ENCODE measurements around the gene ATG7.
"Not testable (repeated sequence)": the region's sequence is repeated elsewhere in the genome, so short reads cannot be mapped to it uniquely, and the experiment has no call there.

ATG7 gene

GRCh38 chr3:11568503-11569155 is 296.4 kb downstream of the ATG7 start:
- peak; percentile 85 for DNase-seq (ENCODE audit: low read depth)
- H3K4me3 ChIP-seq (ENCODE audit: low read length), result peak overlapping the region; percentile 39
- TF ChIP-seq CTCF (conservative IDR thresholded peaks at IDR 0.05; ENCODE audit: low read depth, low read length), result no peak

DNA sequence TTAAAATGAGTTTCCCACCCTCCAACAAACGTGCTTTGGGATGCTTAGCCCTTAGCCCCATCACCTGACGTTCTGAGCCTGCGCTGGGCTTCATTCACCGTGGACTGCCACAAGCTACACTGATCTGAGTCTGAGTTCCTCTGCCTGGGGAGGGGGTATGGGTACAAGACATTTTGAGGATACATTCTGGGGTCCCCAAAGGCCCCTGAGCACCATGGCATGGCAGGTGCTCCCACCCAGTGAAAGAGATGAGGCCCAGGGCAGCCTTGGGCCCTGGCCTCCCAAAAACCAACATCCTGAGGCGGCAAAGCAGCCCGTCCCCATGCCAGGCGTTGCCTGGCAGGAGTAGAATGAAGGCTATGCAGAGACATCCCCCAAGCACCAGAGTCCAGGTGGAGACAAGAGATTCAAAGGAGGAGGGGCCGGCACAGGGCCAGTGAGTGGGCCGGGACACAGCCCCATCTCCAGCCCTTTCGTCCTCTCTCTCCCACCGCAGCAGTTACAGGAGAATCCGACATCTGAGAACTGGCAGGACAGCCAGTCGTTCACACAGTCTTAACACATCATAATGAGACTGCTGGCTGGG is 297.1 kb downstream of the ATG7 start:
- no peak for DNase-seq (ENCODE audit: low read depth)
- peak overlapping the region; percentile 39 for H3K4me3 ChIP-seq (ENCODE audit: low read length)
- no peak for TF ChIP-seq CTCF (conservative IDR thresholded peaks at IDR 0.05; ENCODE audit: low read depth, low read length)

DNA sequence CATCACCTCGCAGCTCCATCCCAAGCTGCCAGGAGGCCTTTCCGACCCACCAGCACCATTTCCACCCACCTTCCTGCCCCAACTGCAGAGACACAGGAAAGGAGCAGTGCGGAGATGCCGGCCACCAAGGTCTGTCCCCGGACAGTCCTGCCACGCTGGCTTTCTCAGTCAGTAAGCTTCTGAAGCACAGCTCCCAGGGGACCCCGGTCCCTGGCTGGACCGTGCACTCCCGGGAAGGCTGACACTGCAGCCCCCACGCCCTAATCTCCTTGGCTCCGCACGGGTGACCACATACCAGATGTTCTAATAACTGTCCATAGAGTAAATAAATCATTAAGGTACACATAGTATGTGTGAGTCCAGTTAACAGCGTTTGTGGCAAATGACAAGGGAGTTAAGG is 298.1 kb downstream of the ATG7 start:
- TF ChIP-seq CTCF (conservative IDR thresholded peaks at IDR 0.05; ENCODE audit: low read depth, low read length), result no peak
- H3K4me3 ChIP-seq (ENCODE audit: low read length), result no peak overlapping the region
- DNase-seq (ENCODE audit: low read depth), result no peak

DNA sequence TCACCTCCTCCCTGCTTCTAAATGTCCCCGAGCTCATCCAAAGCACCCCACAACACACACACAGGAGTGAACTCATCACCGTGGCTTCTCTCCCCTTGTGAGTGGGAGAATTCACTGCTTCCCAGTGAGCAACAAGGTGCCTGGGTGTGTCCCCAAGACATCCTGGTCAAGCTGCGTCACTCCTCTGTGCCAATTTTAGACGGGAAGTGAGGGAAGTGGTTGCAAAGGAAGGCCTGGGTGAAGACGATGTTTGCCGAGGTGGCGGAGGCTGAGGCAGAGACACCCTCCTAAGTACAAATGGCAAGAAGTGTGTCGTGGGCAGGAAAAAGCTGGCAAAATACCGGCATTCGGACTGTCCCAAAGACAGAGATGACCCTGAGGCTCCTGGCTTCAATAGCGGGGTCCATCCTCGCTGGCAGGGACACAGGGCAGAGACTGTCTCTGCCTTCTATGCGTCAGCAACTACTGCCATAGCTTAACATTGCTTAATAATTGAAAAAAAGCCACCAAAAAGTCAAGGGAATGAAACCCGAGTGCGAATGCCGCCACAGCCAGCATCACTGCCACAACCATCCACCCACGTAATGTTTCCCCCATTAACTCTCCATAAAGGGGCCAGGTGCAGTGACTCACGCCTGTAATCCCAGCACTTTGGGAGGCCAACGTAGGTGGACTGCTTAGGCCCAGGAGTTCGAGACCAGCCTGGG is 298.7 kb downstream of the ATG7 start:
- no peak for DNase-seq (ENCODE audit: low read depth)
- H3K4me3 ChIP-seq (ENCODE audit: low read length), result no peak overlapping the region
- TF ChIP-seq CTCF (conservative IDR thresholded peaks at IDR 0.05; ENCODE audit: low read depth, low read length), result no peak

DNA sequence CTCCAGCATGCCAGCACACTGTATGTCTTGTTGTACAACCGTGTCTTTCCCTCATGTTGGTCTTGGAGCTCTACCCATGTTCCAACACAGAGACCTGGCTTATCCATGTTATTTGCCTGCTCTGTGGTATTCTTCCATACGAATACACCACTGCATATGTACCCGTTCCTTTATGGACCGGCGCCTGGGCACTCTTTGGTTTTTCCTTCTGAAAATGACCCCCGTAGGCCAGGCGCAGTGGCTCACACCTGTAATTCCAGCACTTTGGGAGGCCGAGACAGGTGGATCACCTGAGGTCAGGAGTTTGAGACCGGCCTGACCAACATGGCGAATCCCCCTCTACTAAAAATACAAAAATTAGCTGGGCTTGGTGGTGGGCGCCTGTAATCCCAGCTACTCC is 300.5 kb downstream of the ATG7 start:
- H3K4me3 ChIP-seq (ENCODE audit: low read length); DNase-seq (ENCODE audit: low read depth): not testable (repeated sequence)

GRCh38 chr3:11574981-11575669 is 302.9 kb downstream of the ATG7 start:
- no peak for TF ChIP-seq CTCF (conservative IDR thresholded peaks at IDR 0.05; ENCODE audit: low read depth, low read length)
- H3K4me3 ChIP-seq (ENCODE audit: low read length), result no peak overlapping the region
- no peak for DNase-seq (ENCODE audit: low read depth)

DNA sequence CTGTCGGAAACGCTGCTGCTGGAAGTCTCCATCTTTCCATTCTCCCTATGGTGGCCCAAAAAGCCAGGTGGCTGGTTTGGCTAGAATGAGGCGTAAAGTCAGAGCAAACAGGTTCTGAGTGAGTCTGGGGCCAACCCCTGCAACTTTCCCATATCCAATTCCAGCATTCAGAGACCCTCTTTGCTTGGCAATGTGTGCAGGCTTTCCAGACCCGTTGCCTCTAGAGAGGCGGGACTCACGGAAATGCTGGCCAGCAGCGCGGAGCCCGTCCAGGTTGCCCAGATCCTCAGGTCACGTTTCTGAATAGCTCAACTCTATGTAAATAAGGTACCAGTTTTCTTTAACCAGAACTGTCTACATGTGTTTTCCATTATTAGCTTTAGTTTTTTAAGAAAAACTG is 303.5 kb downstream of the ATG7 start:
- no peak for DNase-seq (ENCODE audit: low read depth)
- TF ChIP-seq CTCF (conservative IDR thresholded peaks at IDR 0.05; ENCODE audit: low read depth, low read length), result no peak
- no peak overlapping the region for H3K4me3 ChIP-seq (ENCODE audit: low read length)
